PC-3 (cell line): ENCODE results near the gene MS4A18. TPM values are rescaled to one million over a fixed set of nuclear protein-coding genes. Genes with fewer than 3 reads are reported as not detected.

ENCODE experiments used
- ATAC-seq: fragments of 200-7000 bp; cut with Tn5 transposase; 2 replicates; pipeline ENCODE4 v1.9.1; 2020; ENCODE audit warnings: mild to moderate bottlenecking, moderate library complexity
- BruUV-seq: library from RNA; stranded (reverse); fragments of 400-500 nt; replicated peaks from 2 replicates; lab custom pipeline; 2021; lab: Mats Ljungman, UMichigan
- CTCF ChIA-PET: fragments of 300-600 bp; sonication (Branson Sonifier 250); formaldehyde crosslinking; loops from one replicate; lab custom pipeline; 2022; ENCODE audit warnings: antibody characterized with exemption; lab: Charles Lee
- POLR2A ChIA-PET: fragments of 300-600 bp; sonication (Branson Sonifier 250); formaldehyde crosslinking; loops from one replicate; lab custom pipeline; 2022; ENCODE audit warnings: antibody characterized with exemption; ENCODE audit not compliant: unreplicated experiment; lab: Charles Lee
- DNase-seq: peaks from one replicate; pipeline ENCODE4 v3.0.0-alpha.2; 2015
- H2AFZ ChIP-seq: fragments of 300-600 bp; sonication (generic); 2 replicates; pipeline ENCODE4 v1.6.0; 2016; ENCODE audit warnings: antibody characterized with exemption, low read length
- H3F3A ChIP-seq: fragments of 300-600 bp; sonication (generic); one replicate; pipeline ENCODE4 v1.6.0; 2017; ENCODE audit warnings: antibody characterized with exemption, low read length, control low read depth, mild to moderate bottlenecking; ENCODE audit not compliant: unreplicated experiment
- H3K27ac ChIP-seq: fragments of 300-600 bp; sonication (generic); 2 replicates; pipeline ENCODE4 v1.5.1; 2016; ENCODE audit warnings: mild to moderate bottlenecking, low read length
- H3K27me3 ChIP-seq: fragments of 300-600 bp; sonication (generic); 2 replicates; pipeline ENCODE4 v1.6.1; 2016; ENCODE audit warnings: low read length, mixed read lengths
- H3K36me3 ChIP-seq: fragments of 300-600 bp; sonication (generic); 2 replicates; pipeline ENCODE4 v1.6.1; 2016; ENCODE audit warnings: low read depth, mixed run types, low read length, mixed read lengths
- H3K4me1 ChIP-seq: fragments of 300-600 bp; sonication (generic); 2 replicates; pipeline ENCODE4 v1.5.1; 2016; ENCODE audit warnings: low read length; ENCODE audit not compliant: insufficient read depth
- H3K4me2 ChIP-seq: fragments of 300-600 bp; sonication (generic); 2 replicates; pipeline ENCODE4 v1.6.0; 2016; ENCODE audit warnings: low read length
- H3K4me3 ChIP-seq: fragments of 300-600 bp; sonication (generic); 2 replicates; pipeline ENCODE4 v1.5.1; 2016; ENCODE audit warnings: mild to moderate bottlenecking, low read length, mixed read lengths
- H3K79me2 ChIP-seq: fragments of 300-600 bp; sonication (generic); 2 replicates; pipeline ENCODE4 v1.6.1; 2017; ENCODE audit warnings: low read length, mixed read lengths
- H3K9ac ChIP-seq: fragments of 300-600 bp; sonication (generic); 2 replicates; pipeline ENCODE4 v1.6.0; 2016; ENCODE audit warnings: mild to moderate bottlenecking, low read length
- H3K9me2 ChIP-seq: fragments of 300-600 bp; sonication (generic); replicated peaks from 2 replicates; pipeline ENCODE4 v1.6.1; 2016; ENCODE audit warnings: mixed run types, low read length, mixed read lengths
- H3K9me3 ChIP-seq: fragments of 300-600 bp; sonication (generic); 2 replicates; pipeline ENCODE4 v1.6.1; 2016; ENCODE audit warnings: low read length, mixed read lengths
- H4K20me1 ChIP-seq: fragments of 300-600 bp; sonication (generic); 2 replicates; pipeline ENCODE4 v1.6.1; 2016; ENCODE audit warnings: low read length, mixed read lengths
- CTCF ChIP-seq: fragments of 300-600 bp; sonication (generic); conservative IDR thresholded peaks from 2 replicates; pipeline ENCODE4 v1.5.1; 2017; ENCODE audit warnings: antibody characterized with exemption, low read depth, mild to moderate bottlenecking, low read length
- EZH2 ChIP-seq: fragments of 300-600 bp; sonication (generic); IDR thresholded peaks from one replicate; pipeline ENCODE4 v1.6.1; 2017; ENCODE audit warnings: antibody characterized with exemption, mild to moderate bottlenecking, low read length; ENCODE audit not compliant: unreplicated experiment
- EZH2phosphoT487 ChIP-seq: fragments of 300-600 bp; sonication (generic); IDR thresholded peaks from 2 replicates; pipeline ENCODE4 v1.6.1; 2018; ENCODE audit warnings: mild to moderate bottlenecking, antibody characterized with exemption, low read length, borderline replicate concordance
- intact Hi-C: fragments of 100-400 bp; cut with micrococcal nuclease; formaldehyde crosslinking; loops from 2 replicates; pipeline ENCODE4 v1.9.0; 2023
- total RNA-seq: library from RNA; depleted of rRNA; stranded (reverse); fragments of >200 nt; gene quantifications from 2 replicates; pipeline ENCODE4 v1.2.3, GENCODE V29; 2014

Gene MS4A18
- total RNA-seq, 1 experiment from 2014 or later, result not detected

- no TSS peak for BruUV-seq
- Histone ChIP-seq H3K4me3 (no peak overlapping the region), H3K27me3 (peaks cover 50% of the 10 kb centered on the region), H3K9me2 (no peaks in the 10 kb centered on the region), H3K4me1 (0 out of 2 replicates have a peak, but pooled peaks cover 4% of the 10 kb centered on the region), H3K79me2 (no peaks in the 10 kb centered on the region), H3K4me2 (no peak overlapping the region), H4K20me1 (no peaks in the 10 kb centered on the region), H3K9ac (no peak overlapping the region), H3F3A (no peaks in the 10 kb centered on the region), H3K9me3 (no peaks in the 10 kb centered on the region), H3K36me3 (no peaks in the 10 kb centered on the region), H3K27ac (no peak overlapping the region), H2AFZ (no peak overlapping the region)
- ChIA-PET POLR2A (no interaction called here), CTCF (no interaction called here)
- no peak for ATAC-seq
- TF ChIP-seq EZH2 (no peak), CTCF (no peak), EZH2phosphoT487 (no peak)
- intact Hi-C loops, result no loop called here
- no peak for DNase-seq
These were observed 18.6 kb upstream of the MS4A18 start for GRCh38 chr11:60705895-60706294.

DNA sequence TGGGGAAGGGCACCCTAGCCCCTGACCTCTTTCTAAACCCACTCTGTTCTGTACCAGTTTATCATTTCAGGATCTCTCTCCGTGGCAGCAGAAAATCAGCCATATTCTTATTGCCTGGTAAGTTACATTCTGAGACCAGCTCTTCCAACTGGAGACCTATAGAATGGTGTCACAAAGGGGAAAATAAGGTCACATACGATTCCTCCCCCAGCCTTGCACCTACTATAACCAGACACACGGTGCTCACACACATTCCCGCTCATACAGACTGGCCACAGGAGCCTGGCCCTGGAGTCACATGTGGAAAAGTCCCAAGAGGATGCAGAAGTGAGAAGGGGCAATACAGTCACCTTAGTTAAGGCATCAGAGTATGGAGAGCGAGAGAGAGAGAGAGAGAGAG, 17.6 kb upstream of the MS4A18 start:
- Histone ChIP-seq H3K4me1 (no peaks in the 10 kb centered on the region), H3K9me3 (no peaks in the 10 kb centered on the region), H2AFZ (no peak overlapping the region), H3K27me3 (peaks cover 59% of the 10 kb centered on the region), H4K20me1 (no peaks in the 10 kb centered on the region), H3K27ac (no peak overlapping the region), H3K9me2 (no peaks in the 10 kb centered on the region), H3K79me2 (no peaks in the 10 kb centered on the region), H3K36me3 (no peaks in the 10 kb centered on the region), H3K4me3 (no peak overlapping the region), H3F3A (no peaks in the 10 kb centered on the region), H3K9ac (no peak overlapping the region), H3K4me2 (no peak overlapping the region)
- ChIA-PET CTCF (interaction anchor here (0.6 kb wide), 1 partner anchor 489 kb away, joined by 3 read pairs; no protein-coding TSS in a partner anchor), POLR2A (no interaction called here)
- DNase-seq (no peak), ATAC-seq (no peak)
- no TSS peak for BruUV-seq
- TF ChIP-seq EZH2 (no peak), EZH2phosphoT487 (no peak)
- intact Hi-C loops, result no loop called here

GRCh38 chr11:60710482-60710881, 14.0 kb upstream of the MS4A18 start:
- no TSS peak for BruUV-seq
- H3K36me3 ChIP-seq, result no peaks in the 10 kb centered on the region
- H2AFZ ChIP-seq, result no peak overlapping the region
- ChIA-PET CTCF (interaction anchor here (0.5 kb wide), 1 partner anchor 11 kb away, joined by 5 read pairs; no protein-coding TSS in a partner anchor), POLR2A (no interaction called here)
- no peaks in the 10 kb centered on the region for H4K20me1 ChIP-seq
- no peaks in the 10 kb centered on the region for H3K9me2 ChIP-seq
- H3K4me3 ChIP-seq, result no peak overlapping the region
- intact Hi-C loops, result no loop called here
- no peaks in the 10 kb centered on the region for H3K9me3 ChIP-seq
- TF ChIP-seq EZH2, result no peak
- TF ChIP-seq CTCF, result peak; percentile 55
- TF ChIP-seq EZH2phosphoT487, result no peak
- H3K9ac ChIP-seq, result no peak overlapping the region
- no peak overlapping the region for H3K4me2 ChIP-seq
- no peaks in the 10 kb centered on the region for H3F3A ChIP-seq
- H3K27ac ChIP-seq, result no peak overlapping the region
- H3K27me3 ChIP-seq, result peaks cover 70% of the 10 kb centered on the region
- H3K4me1 ChIP-seq, result no peaks in the 10 kb centered on the region
- ATAC-seq (peak; percentile 54), DNase-seq (peak; percentile 37)
- no peaks in the 10 kb centered on the region for H3K79me2 ChIP-seq
